Endothelial cell of umbilical vein (primary cell): ENCODE data around the gene KCNE1. TPM values are rescaled to one million over a fixed set of nuclear protein-coding genes. Genes with fewer than 3 reads are reported as not detected.

ENCODE experiments used
- BruUV-seq: library from RNA; stranded (reverse); fragments of 400-500 nt; replicated peaks from 2 replicates; lab custom pipeline; 2021; lab: Mats Ljungman, UMichigan
- CTCF ChIA-PET: fragments of 300-600, 350-600 bp; sonication (Branson Sonifier 250); formaldehyde crosslinking; loops from one replicate; lab custom pipeline; 2021; ENCODE audit warnings: antibody characterized with exemption, inconsistent platforms; lab: Charles Lee
- POLR2A ChIA-PET: fragments of 300-600, 350-600 bp; sonication (Branson Sonifier 250); formaldehyde crosslinking; loops from one replicate; lab custom pipeline; 2021; ENCODE audit warnings: antibody characterized with exemption, inconsistent platforms; lab: Charles Lee
- DNase-seq: peaks from one replicate; pipeline ENCODE4 v3.0.0-alpha.2; 2011; ENCODE audit warnings: low read depth, low spot score
- FAIRE-seq: peaks from 2 replicates; lab custom pipeline; 2011; peaks lifted over from hg19 to GRCh38; lab: Jason Lieb, UNC
- H2AFZ ChIP-seq: 2 replicates; pipeline ENCODE4 v1.6.0; 2012; ENCODE audit warnings: low read depth, low read length, control low read depth, inconsistent platforms
- H3K27ac ChIP-seq: 2 replicates; pipeline ENCODE4 v1.5.1; 2011; ENCODE audit warnings: low read depth, mild to moderate bottlenecking, control low read depth, low read length, moderate library complexity; ENCODE audit not compliant: insufficient read depth
- H3K27me3 ChIP-seq, 2 experiments: 2 replicates each; pipeline versions ENCODE4 v1.6.0 to v1.6.1; 2011; ENCODE audit warnings: low read length in 2 of 2, mixed read lengths in 1 of 2; ENCODE audit not compliant: control insufficient read depth in 2 of 2, insufficient read depth in 2 of 2
- H3K36me3 ChIP-seq, 2 experiments: 2 replicates in 1 of 2; 3 replicates in 1 of 2; pipeline ENCODE4 v1.5.1; 2011; ENCODE audit warnings: low read length in 2 of 2, mild to moderate bottlenecking in 1 of 2, moderate library complexity in 1 of 2; ENCODE audit not compliant: control insufficient read depth in 2 of 2, insufficient read depth in 2 of 2; ENCODE audit errors: extremely low read depth in 1 of 2
- H3K4me1 ChIP-seq: 3 replicates; pipeline ENCODE4 v1.5.1; 2011; ENCODE audit warnings: mild to moderate bottlenecking, low read length; ENCODE audit not compliant: control insufficient read depth, insufficient read depth; ENCODE audit errors: extremely low read depth
- H3K4me2 ChIP-seq: 2 replicates; pipeline ENCODE4 v1.6.1; 2011; ENCODE audit warnings: low read length, control low read depth, mixed read lengths; ENCODE audit not compliant: insufficient read depth
- H3K4me3 ChIP-seq, 3 experiments: fragments of 200-600 bp in 1 of 3; sonication (generic), shearing (Covaris generic) in 1 of 3; replicated peaks in 1 of 3; 2 replicates each; pipeline ENCODE4 v1.5.1; 2011 to 2016; ENCODE audit warnings: control low read depth in 3 of 3, low read length in 3 of 3, mild to moderate bottlenecking in 2 of 3, inconsistent platforms in 1 of 3, low read depth in 1 of 3, moderate library complexity in 1 of 3; ENCODE audit not compliant: insufficient read depth in 1 of 3
- H3K79me2 ChIP-seq: 2 replicates; pipeline ENCODE4 v1.6.0; 2012; ENCODE audit warnings: low read length, inconsistent platforms; ENCODE audit not compliant: control insufficient read depth, insufficient read depth
- H3K9ac ChIP-seq: replicated peaks from 2 replicates; pipeline ENCODE3; 2011; ENCODE audit warnings: low read length, control low read depth; ENCODE audit not compliant: insufficient read depth; ENCODE audit errors: extremely low read depth
- H3K9me1 ChIP-seq: replicated peaks from 3 replicates; pipeline ENCODE4 v1.6.0; 2011; ENCODE audit warnings: mild to moderate bottlenecking, low read length; ENCODE audit not compliant: control insufficient read depth, insufficient read depth; ENCODE audit errors: extremely low read depth
- H3K9me3 ChIP-seq: replicated peaks from 2 replicates; pipeline ENCODE4 v1.5.1; 2012; ENCODE audit warnings: low read length, inconsistent platforms; ENCODE audit not compliant: control insufficient read depth, insufficient read depth
- H4K20me1 ChIP-seq: replicated peaks from 2 replicates; pipeline ENCODE3; 2011; ENCODE audit warnings: mild to moderate bottlenecking, low read length; ENCODE audit not compliant: control insufficient read depth, insufficient read depth; ENCODE audit errors: extremely low read depth
- EZH2 ChIP-seq: IDR thresholded peaks from 2 replicates; pipeline ENCODE4 v1.6.1; 2012; ENCODE audit warnings: borderline replicate concordance, low read depth, mild to moderate bottlenecking, moderate library complexity, low read length, inconsistent platforms; ENCODE audit not compliant: severe bottlenecking
- FOS ChIP-seq: IDR thresholded peaks from 2 replicates; pipeline ENCODE4 v1.6.1; 2011; ENCODE audit warnings: mild to moderate bottlenecking, low read length, moderate library complexity, borderline replicate concordance; ENCODE audit not compliant: insufficient read depth
- GATA2 ChIP-seq: IDR thresholded peaks from 2 replicates; pipeline ENCODE4 v1.7.0; 2011; ENCODE audit warnings: low read depth, mild to moderate bottlenecking, moderate library complexity, mixed read lengths, low read length; ENCODE audit not compliant: insufficient read length, insufficient read depth
- JUN ChIP-seq: IDR thresholded peaks from 2 replicates; pipeline ENCODE4 v1.6.1; 2011; ENCODE audit warnings: borderline replicate concordance, low read depth; ENCODE audit not compliant: insufficient read length, insufficient read depth
- MYC ChIP-seq: IDR thresholded peaks from one replicate; pipeline ENCODE4 v1.6.1; 2011; ENCODE audit warnings: mild to moderate bottlenecking, low read depth, low read length
- POLR2A ChIP-seq: IDR thresholded peaks from 2 replicates; pipeline ENCODE4 v1.6.1; 2012; ENCODE audit warnings: low read depth, mild to moderate bottlenecking, control low read depth, low read length
- POLR2AphosphoS5 ChIP-seq: IDR thresholded peaks from 2 replicates; pipeline ENCODE4 v1.6.1; 2012; ENCODE audit warnings: low read depth, mild to moderate bottlenecking, control low read depth, low read length, moderate library complexity; ENCODE audit not compliant: insufficient read depth
- dilution Hi-C: fragments of 300-500 bp; cut with MboI; formaldehyde crosslinking; loops from one replicate; pipeline ENCODE4 v1.15.0; 2019; ENCODE audit warnings: low sequenced_read_pairs; ENCODE audit not compliant: extremely low pct_ligation_motif_present
- intact Hi-C: fragments of 100-400 bp; cut with micrococcal nuclease; formaldehyde crosslinking; loops from one replicate; pipeline ENCODE4 v1.10.0; 2022
- polyA plus RNA-seq, 4 experiments: library from polyadenylated mRNA; depleted of rRNA in 3 of 4; stranded (reverse) in 3 of 4; unstranded in 1 of 4; fragments of >200 nt; gene quantifications; 2 replicates each; pipeline versions ENCODE4 v1.2.1 to v1.2.3, GENCODE V29; 2011 to 2012; ENCODE audit warnings: missing spikeins in 1 of 4
- total RNA-seq: library from RNA; stranded (reverse); gene quantifications from 2 replicates; pipeline ENCODE4 v1.2.3, GENCODE V29; 2021
- TF ChIP-seq, protein P1 (sequence below), 2 donors: IDR thresholded peaks; 1 replicate in 1 of 2; 2 replicates in 1 of 2; pipeline ENCODE4 v1.5.1; 2011; ENCODE audit warnings: low read length in 2 of 2, mild to moderate bottlenecking in 2 of 2, moderate library complexity in 2 of 2, control low read depth in 1 of 2, inconsistent platforms in 1 of 2, low read depth in 1 of 2; ENCODE audit not compliant: insufficient read depth in 1 of 2; ENCODE audit errors: extremely low read depth in 1 of 2
- TF ChIP-seq, protein P2 (sequence below): IDR thresholded peaks from 2 replicates; pipeline ENCODE4 v1.6.1; 2011; ENCODE audit not compliant: insufficient read depth, insufficient read length

Gene KCNE1
- total and polyA plus RNA-seq, 2 donors (not counting 3 experiments of a cell fraction or from before 2014, with no cell fraction given), result 0.10 to 0.38 TPM

DNA sequence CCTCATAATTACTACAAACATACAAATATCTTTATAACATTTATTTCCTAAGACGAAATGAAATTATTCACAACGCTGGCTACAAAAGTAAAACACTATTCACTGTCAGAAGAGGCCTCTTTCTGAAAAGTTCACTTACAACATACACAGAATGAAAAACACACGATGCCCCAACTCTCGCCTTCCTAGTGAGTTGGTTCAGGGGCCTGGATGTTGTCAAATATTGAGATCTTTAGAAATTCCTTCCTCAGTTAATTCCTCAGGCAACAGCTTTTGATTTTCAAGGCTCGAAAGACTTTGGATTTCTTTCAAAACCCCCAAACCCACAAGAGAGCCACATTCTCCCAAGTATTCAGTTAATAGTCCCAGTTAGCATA is 14.2 kb upstream of the KCNE1 start:
- FAIRE-seq (no peak), DNase-seq (no peak)
- no peaks in the 10 kb centered on the region for H4K20me1 ChIP-seq
- peaks cover 23% of the 10 kb centered on the region for H3K4me1 ChIP-seq
- H3K9me3 ChIP-seq, result no peaks in the 10 kb centered on the region
- H3K27ac ChIP-seq, result peak overlapping the region; percentile 98
- ChIA-PET POLR2A (interaction anchor here (1.0 to 1.9 kb wide), 8 partner anchors 8 to 76 kb away, joined by 3 to 9 read pairs (median 4); no protein-coding TSS in a partner anchor), CTCF (interaction anchor here (0.9 to 6.0 kb wide), 14 partner anchors 9 to 77 kb away, joined by 3 to 77 read pairs (median 10); partner anchors contain the start of gene KCNE1)
- intact Hi-C loops (loop anchor here (1.0 to 5.0 kb wide), 2 partner anchors 18 to 764 kb away; no protein-coding TSS in a partner anchor), dilution Hi-C loops (no loop called here)
- H2AFZ ChIP-seq, result peak overlapping the region; percentile 12
- peaks cover 13% of the 10 kb centered on the region for H3K79me2 ChIP-seq
- no peaks in the 10 kb centered on the region for H3K27me3 ChIP-seq
- peak overlapping the region; percentile 99 for H3K4me2 ChIP-seq
- H3K4me3 ChIP-seq, result peak overlapping the region; percentile 41 to 93 (median 76)
- TSS peak; percentile 85 for BruUV-seq
- H3K9me1 ChIP-seq, result no peaks in the 10 kb centered on the region
- peaks cover 5 to 6% of the 10 kb centered on the region in 2 experiments for H3K36me3 ChIP-seq
- TF ChIP-seq GATA2, result no peak
- no peak for TF ChIP-seq FOS
- no peak for TF ChIP-seq JUN
- no peak for TF ChIP-seq POLR2A
- TF ChIP-seq, protein P1, sequence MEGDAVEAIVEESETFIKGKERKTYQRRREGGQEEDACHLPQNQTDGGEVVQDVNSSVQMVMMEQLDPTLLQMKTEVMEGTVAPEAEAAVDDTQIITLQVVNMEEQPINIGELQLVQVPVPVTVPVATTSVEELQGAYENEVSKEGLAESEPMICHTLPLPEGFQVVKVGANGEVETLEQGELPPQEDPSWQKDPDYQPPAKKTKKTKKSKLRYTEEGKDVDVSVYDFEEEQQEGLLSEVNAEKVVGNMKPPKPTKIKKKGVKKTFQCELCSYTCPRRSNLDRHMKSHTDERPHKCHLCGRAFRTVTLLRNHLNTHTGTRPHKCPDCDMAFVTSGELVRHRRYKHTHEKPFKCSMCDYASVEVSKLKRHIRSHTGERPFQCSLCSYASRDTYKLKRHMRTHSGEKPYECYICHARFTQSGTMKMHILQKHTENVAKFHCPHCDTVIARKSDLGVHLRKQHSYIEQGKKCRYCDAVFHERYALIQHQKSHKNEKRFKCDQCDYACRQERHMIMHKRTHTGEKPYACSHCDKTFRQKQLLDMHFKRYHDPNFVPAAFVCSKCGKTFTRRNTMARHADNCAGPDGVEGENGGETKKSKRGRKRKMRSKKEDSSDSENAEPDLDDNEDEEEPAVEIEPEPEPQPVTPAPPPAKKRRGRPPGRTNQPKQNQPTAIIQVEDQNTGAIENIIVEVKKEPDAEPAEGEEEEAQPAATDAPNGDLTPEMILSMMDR (IDR thresholded peaks at IDR 0.05; ENCODE audit: extremely low read depth in 1 of 2, insufficient read depth in 1 of 2, low read depth in 1 of 2, low read length in 2 of 2), result no peak
- TF ChIP-seq POLR2AphosphoS5, result no peak
- TF ChIP-seq, protein P2, sequence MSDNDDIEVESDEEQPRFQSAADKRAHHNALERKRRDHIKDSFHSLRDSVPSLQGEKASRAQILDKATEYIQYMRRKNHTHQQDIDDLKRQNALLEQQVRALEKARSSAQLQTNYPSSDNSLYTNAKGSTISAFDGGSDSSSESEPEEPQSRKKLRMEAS, result no peak
- TF ChIP-seq MYC, result no peak
- no peak for TF ChIP-seq EZH2
- H3K9ac ChIP-seq, result peak overlapping the region; percentile 100
